Measurements from ENCODE around the gene BCORL1. TPM values are rescaled to one million over a fixed set of nuclear protein-coding genes. Genes with fewer than 3 reads are reported as not detected.

The BCORL1 gene
- total RNA-seq, 1 donor = 1.4 TPM

DNA sequence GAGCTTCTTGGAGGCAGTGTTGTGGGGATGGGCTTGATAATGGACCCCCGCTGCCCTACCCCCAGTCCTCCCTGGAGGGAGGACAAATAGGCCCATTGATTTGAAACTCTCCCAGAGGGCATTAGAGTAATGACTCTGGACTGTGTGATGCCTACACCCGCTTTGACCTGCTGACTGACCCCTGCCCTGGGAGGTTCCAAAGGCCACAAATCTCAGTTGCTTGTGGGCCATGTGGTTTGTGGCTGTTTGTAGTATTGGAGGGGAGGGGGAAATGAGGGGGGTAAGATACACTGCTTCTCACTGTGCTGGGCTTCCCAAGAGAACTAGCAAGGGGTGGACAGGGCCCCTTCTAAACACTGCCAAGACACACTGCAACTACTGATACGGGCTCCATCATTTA lies 27.6 kb upstream of the BCORL1 start:
- no peak for DNase-seq (ENCODE audit: insufficient read length, low spot score, missing footprints)
- Histone ChIP-seq H3K9me3 (ENCODE audit: low read depth, low read length) (no peaks in the 10 kb centered on the region), H3K4me3 (ENCODE audit: insufficient read depth, low read length) (no peak overlapping the region), H3K79me2 (ENCODE audit: insufficient read depth, low read length) (no peaks in the 10 kb centered on the region), H4K20me1 (ENCODE audit: insufficient read depth, low read length) (no peaks in the 10 kb centered on the region), H3K4me2 (ENCODE audit: insufficient read depth, low read length) (no peak overlapping the region), H3K4me1 (ENCODE audit: insufficient read depth, low read length) (peaks cover 3% of the 10 kb centered on the region), H3K27me3 (ENCODE audit: insufficient read depth, low read length) (peaks cover 3% of the 10 kb centered on the region), H3K27ac (ENCODE audit: low read depth, low read length) (no peak overlapping the region), H3K36me3 (ENCODE audit: insufficient read depth, low read length) (no peaks in the 10 kb centered on the region), H2AFZ (ENCODE audit: low read length) (no peak overlapping the region)
- TF ChIP-seq, protein P1, sequence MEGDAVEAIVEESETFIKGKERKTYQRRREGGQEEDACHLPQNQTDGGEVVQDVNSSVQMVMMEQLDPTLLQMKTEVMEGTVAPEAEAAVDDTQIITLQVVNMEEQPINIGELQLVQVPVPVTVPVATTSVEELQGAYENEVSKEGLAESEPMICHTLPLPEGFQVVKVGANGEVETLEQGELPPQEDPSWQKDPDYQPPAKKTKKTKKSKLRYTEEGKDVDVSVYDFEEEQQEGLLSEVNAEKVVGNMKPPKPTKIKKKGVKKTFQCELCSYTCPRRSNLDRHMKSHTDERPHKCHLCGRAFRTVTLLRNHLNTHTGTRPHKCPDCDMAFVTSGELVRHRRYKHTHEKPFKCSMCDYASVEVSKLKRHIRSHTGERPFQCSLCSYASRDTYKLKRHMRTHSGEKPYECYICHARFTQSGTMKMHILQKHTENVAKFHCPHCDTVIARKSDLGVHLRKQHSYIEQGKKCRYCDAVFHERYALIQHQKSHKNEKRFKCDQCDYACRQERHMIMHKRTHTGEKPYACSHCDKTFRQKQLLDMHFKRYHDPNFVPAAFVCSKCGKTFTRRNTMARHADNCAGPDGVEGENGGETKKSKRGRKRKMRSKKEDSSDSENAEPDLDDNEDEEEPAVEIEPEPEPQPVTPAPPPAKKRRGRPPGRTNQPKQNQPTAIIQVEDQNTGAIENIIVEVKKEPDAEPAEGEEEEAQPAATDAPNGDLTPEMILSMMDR (IDR thresholded peaks at IDR 0.05; ENCODE audit: extremely low read depth, low read depth, low read length) = no peak

DNA sequence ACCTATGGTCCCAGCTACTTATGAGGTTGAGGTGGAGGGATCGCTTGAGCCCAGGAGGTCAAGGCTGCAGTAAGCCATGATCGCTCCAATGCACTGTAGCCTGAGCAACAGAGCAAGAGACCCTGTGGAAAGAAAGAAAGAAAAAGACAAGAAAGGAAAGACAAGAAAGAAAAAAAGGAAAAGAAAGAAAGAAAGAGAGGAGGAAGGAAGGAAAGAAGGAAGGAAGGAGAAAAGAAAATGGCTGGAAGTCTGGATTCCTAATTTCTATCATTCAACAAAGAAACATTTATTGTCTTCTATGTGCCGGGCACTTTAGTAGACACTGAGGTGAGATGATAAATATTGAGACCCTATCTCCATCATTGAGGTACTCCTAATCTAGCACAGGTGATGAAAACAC lies 26.8 kb upstream of the BCORL1 start:
- no peaks in the 10 kb centered on the region for H4K20me1 ChIP-seq (ENCODE audit: insufficient read depth, low read length)
- no peak overlapping the region for H3K4me2 ChIP-seq (ENCODE audit: insufficient read depth, low read length)
- DNase-seq (ENCODE audit: insufficient read length, low spot score, missing footprints) = no peak
- H3K36me3 ChIP-seq (ENCODE audit: insufficient read depth, low read length) = no peaks in the 10 kb centered on the region
- TF ChIP-seq, protein P1 (IDR thresholded peaks at IDR 0.05; ENCODE audit: extremely low read depth, low read depth, low read length) = no peak
- H3K27me3 ChIP-seq (ENCODE audit: insufficient read depth, low read length) = peaks cover 3% of the 10 kb centered on the region
- no peak overlapping the region for H2AFZ ChIP-seq (ENCODE audit: low read length)
- H3K9me3 ChIP-seq (ENCODE audit: low read depth, low read length) = no peaks in the 10 kb centered on the region
- no peak overlapping the region for H3K27ac ChIP-seq (ENCODE audit: low read depth, low read length)
- no peak overlapping the region for H3K4me3 ChIP-seq (ENCODE audit: insufficient read depth, low read length)
- H3K79me2 ChIP-seq (ENCODE audit: insufficient read depth, low read length) = no peaks in the 10 kb centered on the region
- peaks cover 3% of the 10 kb centered on the region for H3K4me1 ChIP-seq (ENCODE audit: insufficient read depth, low read length)

GRCh38 chrX:129956145-129956544 lies 26.3 kb upstream of the BCORL1 start:
- Histone ChIP-seq H3K9me3 (ENCODE audit: low read depth, low read length) (no peaks in the 10 kb centered on the region), H3K36me3 (ENCODE audit: insufficient read depth, low read length) (no peaks in the 10 kb centered on the region), H3K79me2 (ENCODE audit: insufficient read depth, low read length) (no peaks in the 10 kb centered on the region), H3K27me3 (ENCODE audit: insufficient read depth, low read length) (peaks cover 3% of the 10 kb centered on the region), H3K27ac (ENCODE audit: low read depth, low read length) (no peak overlapping the region), H3K4me3 (ENCODE audit: insufficient read depth, low read length) (no peak overlapping the region), H3K4me2 (ENCODE audit: insufficient read depth, low read length) (no peak overlapping the region), H2AFZ (ENCODE audit: low read length) (no peak overlapping the region), H4K20me1 (ENCODE audit: insufficient read depth, low read length) (no peaks in the 10 kb centered on the region), H3K4me1 (ENCODE audit: insufficient read depth, low read length) (peaks cover 3% of the 10 kb centered on the region)
- DNase-seq (ENCODE audit: insufficient read length, low spot score, missing footprints) = no peak
- TF ChIP-seq, protein P1 (IDR thresholded peaks at IDR 0.05; ENCODE audit: extremely low read depth, low read depth, low read length) = no peak

DNA sequence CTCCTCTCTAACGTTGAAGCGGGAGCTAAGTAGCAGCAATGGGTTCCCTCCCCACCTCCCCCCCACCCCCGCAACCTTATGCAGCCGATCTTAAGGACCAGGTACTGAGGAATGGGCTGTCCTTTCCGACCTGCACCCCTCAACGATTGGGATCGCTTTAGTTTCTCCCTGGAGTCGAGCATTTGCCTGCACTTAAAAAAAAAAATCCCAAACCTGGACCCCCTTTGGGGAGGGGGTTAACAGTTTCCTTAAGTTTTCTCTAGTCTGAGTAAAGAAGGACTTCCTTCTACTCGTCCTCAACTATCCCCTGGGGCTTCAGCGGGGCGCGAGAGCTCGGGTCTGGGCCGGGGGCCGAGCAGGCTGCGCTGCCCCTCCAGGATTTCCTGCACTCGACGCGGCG lies 25.7 kb upstream of the BCORL1 start:
- Histone ChIP-seq H3K36me3 (ENCODE audit: insufficient read depth, low read length) (no peaks in the 10 kb centered on the region), H3K4me1 (ENCODE audit: insufficient read depth, low read length) (peaks cover 3% of the 10 kb centered on the region), H3K4me3 (ENCODE audit: insufficient read depth, low read length) (peak overlapping the region; percentile 48), H3K9me3 (ENCODE audit: low read depth, low read length) (no peaks in the 10 kb centered on the region), H4K20me1 (ENCODE audit: insufficient read depth, low read length) (no peaks in the 10 kb centered on the region), H3K4me2 (ENCODE audit: insufficient read depth, low read length) (peak overlapping the region; percentile 57), H3K27ac (ENCODE audit: low read depth, low read length) (no peak overlapping the region), H3K27me3 (ENCODE audit: insufficient read depth, low read length) (peaks cover 3% of the 10 kb centered on the region), H3K79me2 (ENCODE audit: insufficient read depth, low read length) (no peaks in the 10 kb centered on the region), H2AFZ (ENCODE audit: low read length) (no peak overlapping the region)
- DNase-seq (ENCODE audit: insufficient read length, low spot score, missing footprints) = peak; percentile 69
- TF ChIP-seq, protein P1 (IDR thresholded peaks at IDR 0.05; ENCODE audit: extremely low read depth, low read depth, low read length) = no peak

Data from osteoblast (primary cell).